ENCODE measurements around the gene ACSL1. TPM values are rescaled to one million over a fixed set of nuclear protein-coding genes. Genes with fewer than 3 reads are reported as not detected.

ACSL1 gene
- total RNA-seq, 2 experiments from 2014 or later, result 24.3 to 32.9 TPM

- H3K4me2 ChIP-seq (ENCODE audit: low read length), result peak within 1 kb of the TSS; percentile 79
- DNase-seq (ENCODE audit: low spot score), result peak; percentile 99
- intact Hi-C loops (cut with micrococcal nuclease; ENCODE audit: unreplicated experiment), result loop anchor here (1.0 to 10.0 kb wide), 9 partner anchors 85 to 1461 kb away; partner anchors contain the start of genes CASP3, CYP4V2, IRF2 and PRIMPOL
- CTCF ChIA-PET (ENCODE audit: unreplicated experiment), result interaction anchor here (0.6 to 0.8 kb wide), 4 partner anchors 12 to 100 kb away, joined by 3 to 5 read pairs (median 4); no protein-coding TSS in a partner anchor
- no TSS peak for BruUV-seq (replicated peaks)
- H4K20me1 ChIP-seq (ENCODE audit: insufficient read depth, low read length), result peaks cover 27% of the 10 kb centered on the region
- peaks cover 30% of the 10 kb centered on the region for H3K4me1 ChIP-seq (ENCODE audit: insufficient read depth, low read length, poor library complexity, severe bottlenecking)
- peak within 1 kb of the TSS; percentile 97 for H2AFZ ChIP-seq (ENCODE audit: low read length)
- no peak for TF ChIP-seq EZH2phosphoT487 (IDR thresholded peaks at IDR 0.05; ENCODE audit: borderline replicate concordance, low read depth, low read length)
- no peak for TF ChIP-seq CTCF (conservative IDR thresholded peaks at IDR 0.05; ENCODE audit: low read length)
- peak within 1 kb of the TSS; percentile 84 for H3K27ac ChIP-seq (ENCODE audit: low read depth, low read length, poor library complexity, severe bottlenecking)
- peak within 1 kb of the TSS; percentile 94 for H3K4me3 ChIP-seq (ENCODE audit: low read depth, low read length, poor library complexity, severe bottlenecking)
- H3K9me3 ChIP-seq (ENCODE audit: low read length), result no peaks in the 10 kb centered on the region
- no peaks in the 10 kb centered on the region for H3K9me2 ChIP-seq (ENCODE audit: insufficient read depth, low read length)
- POLR2A ChIA-PET, result interaction anchor here (0.5 to 2.6 kb wide), 33 partner anchors 9 to 1196 kb away, joined by 3 to 18 read pairs (median 4); partner anchors contain the start of genes CASP3, PRIMPOL and SLC25A4
- H3K79me2 ChIP-seq (ENCODE audit: insufficient read depth, low read depth, low read length), result peaks cover 50% of the 10 kb centered on the region
- peaks cover 36% of the 10 kb centered on the region for H3K36me3 ChIP-seq (ENCODE audit: insufficient read depth, low read length)
Observed at GRCh38 chr4:184733654-184734524, 91.9 kb downstream of the ACSL1 start, which contains the start of gene CENPU. Gene CENPU (minus strand): TSS chr4:184734096. CDS start chr4:184734062, 34 bp downstream.

GRCh38 chr4:184732126-184732525 lies 93.6 kb downstream of the ACSL1 start:
- Histone ChIP-seq H3K9me2 (ENCODE audit: insufficient read depth, low read length) (no peaks in the 10 kb centered on the region), H3K27ac (ENCODE audit: low read depth, low read length, poor library complexity, severe bottlenecking) (peak overlapping the region; percentile 84), H2AFZ (ENCODE audit: low read length) (no peak overlapping the region), H3K4me3 (ENCODE audit: low read depth, low read length, poor library complexity, severe bottlenecking) (peak overlapping the region; percentile 94), H3K79me2 (ENCODE audit: insufficient read depth, low read depth, low read length) (peaks cover 67% of the 10 kb centered on the region), H4K20me1 (ENCODE audit: insufficient read depth, low read length) (peaks cover 27% of the 10 kb centered on the region), H3K4me1 (ENCODE audit: insufficient read depth, low read length, poor library complexity, severe bottlenecking) (peaks cover 35% of the 10 kb centered on the region), H3K4me2 (ENCODE audit: low read length) (peak overlapping the region; percentile 78), H3K36me3 (ENCODE audit: insufficient read depth, low read length) (peaks cover 54% of the 10 kb centered on the region), H3K9me3 (ENCODE audit: low read length) (no peaks in the 10 kb centered on the region)
- no TSS peak for BruUV-seq (replicated peaks)
- intact Hi-C loops (cut with micrococcal nuclease; ENCODE audit: unreplicated experiment), result loop anchor here (5.0 to 10.0 kb wide), 5 partner anchors 195 to 1463 kb away; partner anchors contain the start of genes CYP4V2 and IRF2
- CTCF ChIA-PET (ENCODE audit: unreplicated experiment), result interaction anchor here (0.8 to 1.4 kb wide), 2 partner anchors 9 to 15 kb away, joined by 3 read pairs; no protein-coding TSS in a partner anchor
- POLR2A ChIA-PET, result interaction anchor here (0.6 to 2.6 kb wide), 7 partner anchors 9 to 1078 kb away, joined by 3 to 12 read pairs (median 3); no protein-coding TSS in a partner anchor
- peak; percentile 14 for DNase-seq (ENCODE audit: low spot score)
- TF ChIP-seq EZH2phosphoT487 (IDR thresholded peaks at IDR 0.05; ENCODE audit: borderline replicate concordance, low read depth, low read length), result no peak
- TF ChIP-seq CTCF (conservative IDR thresholded peaks at IDR 0.05; ENCODE audit: low read length), result no peak

Measured in OCI-LY7 (cell line).